Fibroblast of skin of abdomen (primary cell): ENCODE measurements around the gene PARP11.

Experiments
- DNase-seq: peaks from one replicate; pipeline ENCODE4 v3.0.0-alpha.2; 2013

PARP11 gene

DNA sequence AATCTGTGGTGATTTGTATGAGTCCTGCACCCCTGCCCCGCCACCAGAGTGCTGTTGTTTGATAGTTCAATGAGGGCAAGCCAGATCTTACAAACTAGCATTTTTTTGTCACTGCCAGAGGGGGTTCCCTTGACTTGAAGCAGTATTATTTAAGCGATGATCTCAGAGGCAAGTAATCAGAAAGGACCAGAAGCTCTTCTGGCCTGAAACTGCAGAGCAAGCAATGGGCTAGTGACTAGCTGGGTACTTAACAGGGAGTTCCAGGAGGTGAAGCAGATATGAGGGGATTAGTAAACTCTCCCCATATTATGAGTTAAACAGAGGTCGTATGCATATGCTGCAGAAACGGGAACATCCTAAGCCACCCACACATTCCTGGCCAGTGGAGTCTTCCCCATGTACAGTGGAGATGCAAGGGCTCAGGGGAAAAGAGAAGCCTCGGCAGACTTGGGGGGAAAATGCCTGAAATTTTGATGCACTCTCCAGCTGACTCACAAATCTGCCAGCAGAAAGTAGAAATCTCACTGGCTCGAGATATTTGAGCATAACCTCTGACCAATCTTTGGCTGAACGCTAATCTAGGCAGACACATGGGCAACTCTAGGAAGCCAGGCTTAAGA lies 112.0 kb downstream of the PARP11 start:
- DNase-seq: peak; percentile 26

DNA sequence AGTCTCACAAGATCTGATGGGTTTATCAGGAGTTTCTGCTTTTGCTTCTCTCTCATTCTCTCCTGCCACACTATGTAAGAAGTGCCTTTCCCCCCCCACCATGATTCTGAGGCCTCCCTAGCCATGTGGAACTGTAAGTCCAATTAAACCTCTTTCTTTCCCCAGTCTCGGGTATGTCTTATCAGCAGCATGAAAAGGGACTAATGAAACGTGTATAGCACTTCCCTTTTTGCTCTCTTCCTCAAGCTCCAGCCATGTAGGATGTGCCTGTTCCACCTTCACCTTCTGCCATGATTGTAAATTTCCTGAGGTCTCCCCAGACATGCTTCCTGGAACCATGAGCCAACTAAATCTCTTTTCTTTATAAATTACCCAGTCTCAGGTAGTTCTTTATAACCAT lies 113.3 kb downstream of the PARP11 start:
- no peak for DNase-seq
